Measurements from ENCODE around the gene KRT9.
"Not testable (repeated sequence)": the region's sequence is repeated elsewhere in the genome, so short reads cannot be mapped to it uniquely, and the experiment has no call there.

The KRT9 gene

GRCh38 chr17:41576740-41577139 lies 4.9 kb upstream of the KRT9 start:
- DNase-seq: not testable (repeated sequence)

DNA sequence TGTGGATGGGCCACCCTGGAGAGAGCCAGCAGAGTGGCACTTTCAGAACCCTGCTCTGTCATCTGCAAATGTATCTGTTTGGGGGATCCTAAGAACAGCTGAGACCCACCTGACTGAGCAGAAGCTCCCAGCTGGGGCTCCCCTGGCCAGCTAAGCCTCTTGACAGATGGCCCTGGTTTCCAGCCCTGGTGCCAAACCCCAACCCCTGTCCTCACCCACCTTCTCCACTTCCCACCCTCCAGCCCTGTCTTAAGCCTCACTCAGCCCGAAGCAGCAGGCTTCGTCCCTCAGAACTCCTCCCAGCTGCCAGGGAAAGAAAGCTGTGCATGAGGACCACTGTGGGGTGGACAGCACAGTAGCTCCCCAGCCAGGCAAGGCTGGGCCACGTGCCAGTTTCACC lies 3.5 kb upstream of the KRT9 start:
- DNase-seq: no peak

DNA sequence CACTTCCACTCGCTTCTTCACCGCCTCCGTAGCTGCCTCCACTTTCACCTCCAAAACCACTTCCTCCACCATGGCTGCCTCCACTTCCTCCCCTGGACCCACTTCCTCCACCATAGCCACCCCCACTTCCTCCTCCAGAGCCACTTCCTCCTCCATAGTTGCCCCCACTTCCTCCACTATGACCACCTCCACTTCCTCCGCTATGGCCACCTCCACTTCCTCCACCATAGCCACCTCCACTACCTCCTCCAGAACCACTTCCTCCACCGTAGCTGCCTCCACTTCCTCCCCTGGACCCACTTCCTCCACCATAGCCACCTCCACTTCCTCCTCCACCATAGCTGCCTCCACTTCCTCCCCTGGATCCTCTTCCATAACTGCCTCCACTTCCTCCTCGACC lies 4.5 kb downstream of the KRT9 start:
- DNase-seq: no peak

- DNase-seq: no peak
These were observed 6.5 kb downstream of the KRT9 start for GRCh38 chr17:41565338-41565737.

- no peak for DNase-seq
These were observed 8.2 kb downstream of the KRT9 start for GRCh38 chr17:41563607-41564170.

GRCh38 chr17:41561554-41561953 lies 10.3 kb downstream of the KRT9 start:
- no peak for DNase-seq

- DNase-seq: no peak
These were observed 12.3 kb downstream of the KRT9 start for GRCh38 chr17:41559548-41559947.

DNA sequence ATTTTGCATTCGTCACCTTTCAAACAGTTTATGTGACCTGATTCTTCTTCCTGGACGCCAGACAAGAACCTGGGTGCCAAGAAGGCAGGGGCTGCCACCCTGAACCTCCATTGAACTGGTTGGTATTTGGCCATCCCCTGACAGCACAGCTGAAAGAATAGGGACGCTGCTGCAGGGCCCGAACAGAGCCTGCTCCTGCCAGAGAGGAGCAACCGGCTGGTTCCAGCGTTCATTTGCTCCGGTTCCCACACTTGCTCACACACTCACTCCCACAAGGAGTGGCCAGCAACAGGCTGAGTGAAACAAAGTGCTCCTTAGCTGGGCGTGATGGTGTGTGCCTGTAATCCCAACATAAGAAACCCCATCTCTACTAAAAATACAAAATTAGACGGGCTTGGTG lies 14.9 kb downstream of the KRT9 start:
- no peak for DNase-seq

DNA sequence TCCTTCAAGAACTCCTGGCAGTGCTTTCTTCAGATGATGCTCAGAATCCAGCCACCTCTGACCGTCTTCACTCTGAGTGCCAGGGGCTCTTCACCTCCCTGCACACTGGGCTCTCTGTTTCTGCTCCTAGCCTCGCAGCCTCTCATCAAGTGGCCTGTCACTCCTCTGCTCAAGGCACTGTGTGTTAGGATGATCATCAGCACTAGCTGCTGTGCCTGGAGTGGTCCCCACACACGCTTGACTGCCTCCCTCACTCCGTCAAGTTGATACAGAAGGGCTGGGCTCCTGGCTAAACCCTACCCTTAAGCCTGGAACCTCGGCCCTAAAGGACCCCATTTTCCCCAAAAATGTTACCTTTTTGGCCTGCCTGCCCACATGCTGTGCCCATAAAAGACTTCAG lies 15.6 kb downstream of the KRT9 start:
- DNase-seq: no peak

- DNase-seq: no peak
These were observed 16.6 kb downstream of the KRT9 start for GRCh38 chr17:41555105-41555887.

DNA sequence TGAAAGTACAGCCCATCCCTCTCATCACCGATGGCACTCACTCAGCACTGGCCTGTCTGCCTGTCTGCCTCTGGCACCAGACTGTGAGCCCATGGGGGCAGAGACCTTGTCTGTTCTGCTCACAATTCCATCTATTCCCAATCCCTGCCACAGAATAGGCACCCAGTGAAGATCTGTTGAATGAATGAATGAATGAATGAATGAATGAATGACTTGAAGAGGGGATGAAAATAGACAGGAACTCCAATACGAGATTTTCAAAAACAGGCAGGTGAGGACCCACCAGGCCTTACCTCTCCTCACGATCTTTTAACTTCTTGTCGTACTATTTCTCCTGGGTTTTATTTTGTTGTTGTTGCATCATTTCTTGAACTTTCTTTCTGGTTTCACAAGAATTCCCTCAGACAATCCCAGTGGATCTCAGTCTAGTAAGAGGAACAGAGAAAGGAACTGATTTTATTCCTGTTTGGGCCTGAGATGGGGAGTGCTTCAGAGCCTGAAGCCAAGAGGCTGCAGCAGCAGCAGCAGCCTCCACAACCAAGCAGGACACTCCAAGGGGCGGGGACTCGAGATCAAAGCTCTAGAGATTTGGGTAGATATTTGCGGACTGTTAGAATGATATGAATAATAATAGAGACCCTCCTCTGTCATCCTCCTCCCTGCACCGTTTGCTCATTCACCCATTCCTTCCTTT lies 17.7 kb downstream of the KRT9 start:
- no peak for DNase-seq

- DNase-seq: no peak
These were observed 18.7 kb downstream of the KRT9 start for GRCh38 chr17:41553176-41553575.

GRCh38 chr17:41552455-41552854 lies 19.4 kb downstream of the KRT9 start:
- DNase-seq: no peak

DNA sequence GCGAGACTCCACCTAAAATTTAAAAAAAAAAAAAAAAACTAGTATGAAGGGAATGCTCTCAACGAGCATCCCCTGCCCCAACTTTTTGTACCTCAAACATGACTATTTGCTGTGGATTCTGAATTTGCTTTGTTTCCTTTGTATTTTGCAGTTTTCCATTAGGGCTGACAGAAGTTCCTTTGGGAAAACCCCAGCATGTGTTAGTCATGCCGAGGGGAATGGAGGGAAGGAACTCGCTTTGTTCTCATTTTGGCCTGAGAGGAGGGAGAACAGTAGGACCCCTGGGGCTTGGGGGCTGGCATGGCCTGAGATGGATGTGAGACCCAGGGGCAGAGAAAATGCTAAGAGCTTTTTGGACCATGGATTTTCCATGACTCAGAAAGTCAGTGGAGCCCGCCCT lies 20.5 kb downstream of the KRT9 start:
- DNase-seq: no peak

GRCh38 chr17:41549596-41550039 lies 22.2 kb downstream of the KRT9 start:
- no peak for DNase-seq

GRCh38 chr17:41548844-41549595 lies 22.8 kb downstream of the KRT9 start:
- peak; percentile 5 for DNase-seq

GRCh38 chr17:41547921-41548843 lies 23.7 kb downstream of the KRT9 start:
- DNase-seq: no peak

- no peak for DNase-seq
These were observed 24.4 kb downstream of the KRT9 start for GRCh38 chr17:41547378-41547841.

DNA sequence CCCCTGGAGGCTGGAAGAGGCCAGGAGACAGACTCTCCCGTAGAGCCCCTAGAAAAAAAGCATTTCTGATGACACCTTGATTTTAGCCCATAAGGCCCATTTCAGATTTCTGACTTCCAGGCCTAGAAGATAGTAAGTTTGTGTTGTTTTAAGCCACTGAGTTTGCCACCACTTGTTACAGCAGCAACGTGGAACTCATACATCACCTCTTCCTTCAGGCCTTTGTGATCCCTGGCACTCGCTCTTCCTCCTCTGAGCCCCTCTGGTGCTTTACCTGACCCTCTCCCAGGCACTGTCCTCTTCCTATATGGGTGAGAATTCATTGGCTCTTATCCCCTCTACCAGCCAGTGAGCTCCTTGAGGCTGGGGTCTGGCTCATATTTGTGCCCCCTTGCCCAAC lies 25.0 kb downstream of the KRT9 start:
- no peak for DNase-seq

DNA sequence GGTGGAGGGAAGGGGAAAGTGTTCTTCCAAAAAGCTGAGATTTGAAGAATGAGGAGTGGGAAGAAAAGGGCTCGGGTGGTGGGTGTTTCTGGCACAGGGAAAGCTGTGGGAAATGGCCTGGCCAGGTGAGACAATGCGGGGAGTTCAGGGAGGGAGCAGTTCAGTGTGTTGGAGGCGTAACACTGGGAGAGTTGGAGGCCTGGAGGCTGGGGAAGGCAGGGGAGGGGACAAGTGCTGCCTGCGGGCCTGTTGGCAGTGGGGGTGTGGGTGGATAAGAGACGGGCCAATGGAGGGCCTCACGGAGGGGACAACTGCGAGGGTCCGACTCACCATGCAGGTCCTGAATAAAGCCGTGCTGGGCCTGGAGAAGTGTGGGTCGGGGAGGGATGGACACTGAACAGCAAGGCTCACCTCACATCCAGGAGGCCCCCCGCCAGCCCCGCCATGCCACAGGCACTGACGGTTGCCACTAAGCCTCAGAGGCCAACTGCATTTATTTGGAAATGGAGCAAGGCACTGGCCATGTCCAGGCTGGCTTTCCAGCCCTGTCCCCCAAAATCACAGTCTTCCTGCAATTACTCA lies 25.9 kb downstream of the KRT9 start:
- DNase-seq: no peak

- no peak for DNase-seq
These were observed 26.9 kb downstream of the KRT9 start for GRCh38 chr17:41544935-41545334.

- no peak for DNase-seq
These were observed 27.4 kb downstream of the KRT9 start for GRCh38 chr17:41544491-41544892.

Measured in NCI-H524 treated with DMSO at 0.1 percent for 48 hours (cell line).